Islet of Langerhans (tissue), 1 donor: ENCODE results near the gene SPDYE2.
"Not testable (repeated sequence)": the region's sequence is repeated elsewhere in the genome, so short reads cannot be mapped to it uniquely, and the experiment has no call there.

Source experiments
- FAIRE-seq: peaks from one replicate; lab custom pipeline; 2011; peaks lifted over from hg19 to GRCh38; lab: Jason Lieb, UNC

SPDYE2 gene

GRCh38 chr7:102604431-102605145 lies 53.6 kb downstream of the SPDYE2 start:
- FAIRE-seq: not testable (repeated sequence)

- FAIRE-seq: not testable (repeated sequence)
Measured at GRCh38 chr7:102606848-102607247, 55.8 kb downstream of the SPDYE2 start.

- not testable (repeated sequence) for FAIRE-seq
Measured at GRCh38 chr7:102609734-102610133, 58.7 kb downstream of the SPDYE2 start.

GRCh38 chr7:102610441-102610840 lies 59.4 kb downstream of the SPDYE2 start:
- FAIRE-seq: not testable (repeated sequence)

GRCh38 chr7:102611013-102611674 lies 60.1 kb downstream of the SPDYE2 start:
- not testable (repeated sequence) for FAIRE-seq

- FAIRE-seq: not testable (repeated sequence)
Measured at GRCh38 chr7:102611675-102612325, 60.8 kb downstream of the SPDYE2 start.
